Measurements from ENCODE around the gene EDEM2.

- no peak for TF ChIP-seq CTCF (IDR thresholded peaks at IDR 0.05; ENCODE audit: borderline replicate concordance, extremely low read depth, low read length, poor library complexity, severe bottlenecking)
- TF ChIP-seq EZH2 (IDR thresholded peaks at IDR 0.05; ENCODE audit: borderline replicate concordance, low read depth, low read length, severe bottlenecking), result no peak
Observed at GRCh38 chr20:35135867-35136586, 11.1 kb downstream of the EDEM2 start.
